Measurements from ENCODE around the gene ADAMTS2. TPM values are rescaled to one million over a fixed set of nuclear protein-coding genes. Genes with fewer than 3 reads are reported as not detected.

Gene ADAMTS2
- polyA plus RNA-seq, 1 experiment = 129 TPM

DNA sequence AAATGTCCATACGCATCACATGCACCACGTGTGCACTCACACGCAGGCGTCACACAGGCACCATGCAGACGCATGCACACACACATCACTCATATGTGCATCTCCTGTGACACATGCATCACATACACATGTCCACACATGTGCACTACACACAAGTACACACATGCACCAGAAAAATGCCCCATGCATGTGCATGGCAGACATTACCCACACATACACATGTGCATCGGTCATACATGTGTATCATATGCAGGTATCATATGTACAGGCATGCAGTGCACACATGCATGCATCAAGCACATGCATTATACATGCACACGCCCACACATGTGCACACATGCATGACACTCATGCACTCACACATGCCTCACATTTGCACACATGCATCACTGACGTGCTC is 26.1 kb downstream of the ADAMTS2 start:
- TF ChIP-seq, protein P1, sequence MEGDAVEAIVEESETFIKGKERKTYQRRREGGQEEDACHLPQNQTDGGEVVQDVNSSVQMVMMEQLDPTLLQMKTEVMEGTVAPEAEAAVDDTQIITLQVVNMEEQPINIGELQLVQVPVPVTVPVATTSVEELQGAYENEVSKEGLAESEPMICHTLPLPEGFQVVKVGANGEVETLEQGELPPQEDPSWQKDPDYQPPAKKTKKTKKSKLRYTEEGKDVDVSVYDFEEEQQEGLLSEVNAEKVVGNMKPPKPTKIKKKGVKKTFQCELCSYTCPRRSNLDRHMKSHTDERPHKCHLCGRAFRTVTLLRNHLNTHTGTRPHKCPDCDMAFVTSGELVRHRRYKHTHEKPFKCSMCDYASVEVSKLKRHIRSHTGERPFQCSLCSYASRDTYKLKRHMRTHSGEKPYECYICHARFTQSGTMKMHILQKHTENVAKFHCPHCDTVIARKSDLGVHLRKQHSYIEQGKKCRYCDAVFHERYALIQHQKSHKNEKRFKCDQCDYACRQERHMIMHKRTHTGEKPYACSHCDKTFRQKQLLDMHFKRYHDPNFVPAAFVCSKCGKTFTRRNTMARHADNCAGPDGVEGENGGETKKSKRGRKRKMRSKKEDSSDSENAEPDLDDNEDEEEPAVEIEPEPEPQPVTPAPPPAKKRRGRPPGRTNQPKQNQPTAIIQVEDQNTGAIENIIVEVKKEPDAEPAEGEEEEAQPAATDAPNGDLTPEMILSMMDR (IDR thresholded peaks at IDR 0.05; ENCODE audit: insufficient read depth, low read depth, low read length) = no peak
- CTCF ChIA-PET = no interaction called here
- Histone ChIP-seq H3K27me3 (ENCODE audit: control insufficient read depth, insufficient read depth, low read length) (no peaks in the 10 kb centered on the region), H3K4me3 (ENCODE audit: low read depth, low read length) (no peak overlapping the region), H3K36me3 (ENCODE audit: control insufficient read depth, insufficient read depth, low read length) (peaks cover 4% of the 10 kb centered on the region)
- POLR2A ChIA-PET = no interaction called here
- no peak for DNase-seq (ENCODE audit: low read depth)

DNA sequence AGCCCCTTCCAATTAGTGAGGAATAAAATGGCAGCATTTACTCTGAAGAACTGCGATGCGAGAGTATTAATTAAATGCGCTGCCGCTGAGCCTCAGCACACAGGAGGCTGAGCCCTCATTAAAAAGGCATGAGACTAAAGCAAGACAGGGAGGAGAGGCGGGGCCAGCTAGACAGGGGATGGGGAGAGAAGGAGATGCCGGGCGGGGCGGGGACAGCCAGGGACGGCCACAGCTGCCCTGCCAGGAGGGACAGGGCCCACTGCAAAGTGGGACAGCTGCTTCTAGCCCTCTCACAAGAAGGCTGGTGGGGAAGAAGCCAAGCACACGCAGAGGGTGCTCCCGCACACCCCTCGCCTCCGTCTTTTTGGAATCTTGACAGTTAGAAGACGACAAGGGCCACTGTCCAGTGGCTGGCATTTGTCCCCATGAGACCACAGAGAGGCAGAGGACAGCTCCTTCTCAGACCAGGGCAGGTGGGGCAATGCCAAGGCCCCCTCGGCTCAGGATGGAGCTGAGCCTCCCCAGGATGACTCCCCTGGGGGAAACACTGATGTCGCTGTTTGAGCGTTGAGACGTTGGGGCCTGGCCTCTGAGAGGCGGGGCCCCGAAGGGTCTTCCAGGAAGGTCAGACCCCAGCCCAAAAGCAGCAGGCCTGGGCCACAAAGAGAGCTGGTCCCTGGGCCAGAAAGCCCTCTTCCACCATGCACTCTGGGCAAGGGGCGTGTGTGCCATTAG is 26.9 kb downstream of the ADAMTS2 start:
- TF ChIP-seq, protein P1 (IDR thresholded peaks at IDR 0.05; ENCODE audit: insufficient read depth, low read depth, low read length) = no peak
- POLR2A ChIA-PET = interaction anchor here (0.5 kb wide), 1 partner anchor 8 kb away, joined by 7 read pairs; no protein-coding TSS in a partner anchor
- no peak for DNase-seq (ENCODE audit: low read depth)
- H3K27me3 ChIP-seq (ENCODE audit: control insufficient read depth, insufficient read depth, low read length) = no peaks in the 10 kb centered on the region
- no peak overlapping the region for H3K4me3 ChIP-seq (ENCODE audit: low read depth, low read length)
- CTCF ChIA-PET = interaction anchor here (0.6 to 0.9 kb wide), 2 partner anchors 10 to 13 kb away, joined by 3 read pairs; no protein-coding TSS in a partner anchor
- peaks cover 4% of the 10 kb centered on the region for H3K36me3 ChIP-seq (ENCODE audit: control insufficient read depth, insufficient read depth, low read length)

DNA sequence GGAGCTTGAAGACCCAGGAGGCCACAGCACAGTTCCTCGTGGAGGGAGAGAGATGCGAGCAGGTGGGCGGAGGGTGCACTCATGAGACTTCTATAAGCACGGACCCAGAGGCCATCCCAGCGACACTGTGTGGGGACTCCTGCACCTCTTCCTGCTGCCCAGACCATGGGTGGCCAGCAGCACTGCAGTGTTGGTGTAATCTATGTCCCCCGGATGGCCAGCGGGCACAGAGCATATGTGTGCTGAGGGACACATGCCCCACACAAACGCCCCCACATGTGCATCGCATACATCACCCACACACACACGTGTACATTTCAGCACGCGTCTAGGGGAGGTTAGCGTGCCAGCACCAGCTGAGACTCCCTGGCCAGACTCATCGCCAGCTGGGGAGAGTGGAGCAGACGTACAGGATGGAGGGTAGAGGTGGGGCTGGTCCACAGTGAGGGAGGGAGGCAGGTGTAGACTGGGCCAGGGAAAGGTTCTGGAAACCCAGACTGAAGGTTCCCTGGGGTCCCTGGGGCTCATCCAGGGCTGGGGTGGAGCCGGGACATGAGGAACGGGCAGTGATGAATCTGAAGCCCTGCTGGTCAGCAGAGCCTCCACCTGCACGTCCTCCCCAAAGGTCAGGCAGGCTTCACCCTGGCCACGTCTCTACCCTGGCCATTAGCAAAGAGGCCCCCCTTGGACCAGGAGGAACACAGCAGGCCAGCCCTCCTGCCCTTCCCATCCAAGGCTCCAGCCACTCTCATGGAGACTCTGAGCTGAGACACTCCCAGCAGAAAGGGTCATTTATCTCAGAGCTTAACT is 27.6 kb downstream of the ADAMTS2 start:
- CTCF ChIA-PET = interaction anchor here (0.6 to 0.9 kb wide), 2 partner anchors 9 to 12 kb away, joined by 3 read pairs; no protein-coding TSS in a partner anchor

DNA sequence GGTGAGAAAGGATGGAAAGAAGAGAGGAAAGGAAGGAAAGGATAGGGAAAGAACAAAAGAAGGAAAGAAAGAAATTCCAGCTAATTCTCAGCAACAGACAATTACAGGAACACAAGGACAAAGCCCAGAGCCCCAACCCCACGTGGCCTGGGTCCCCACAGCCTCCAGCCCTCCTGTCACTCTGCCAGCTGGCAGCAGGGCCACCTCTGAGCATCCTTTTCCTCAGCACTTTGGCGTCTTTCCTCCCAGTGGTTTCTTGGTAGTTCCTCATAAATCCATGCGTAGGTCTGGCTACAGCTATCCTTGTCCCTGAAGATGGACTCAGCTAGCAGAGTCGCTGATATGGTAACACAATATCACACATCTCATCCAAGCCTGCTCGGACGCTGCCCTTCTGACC is 28.3 kb downstream of the ADAMTS2 start:
- no peak for DNase-seq (ENCODE audit: low read depth)
- ChIA-PET POLR2A (no interaction called here), CTCF (interaction anchor here (1.3 to 1.7 kb wide), 3 partner anchors 26 to 49 kb away, joined by 4 to 5 read pairs (median 4); no protein-coding TSS in a partner anchor)
- TF ChIP-seq, protein P1 (IDR thresholded peaks at IDR 0.05; ENCODE audit: insufficient read depth, low read depth, low read length) = no peak
- Histone ChIP-seq H3K27me3 (ENCODE audit: control insufficient read depth, insufficient read depth, low read length) (no peaks in the 10 kb centered on the region), H3K36me3 (ENCODE audit: control insufficient read depth, insufficient read depth, low read length) (peaks cover 4% of the 10 kb centered on the region), H3K4me3 (ENCODE audit: low read depth, low read length) (no peak overlapping the region)

More for the DNA sequence above, 27.6 kb downstream of the ADAMTS2 start:
- POLR2A ChIA-PET = interaction anchor here (0.5 kb wide), 1 partner anchor 9 kb away, joined by 7 read pairs; no protein-coding TSS in a partner anchor
- TF ChIP-seq, protein P1 (IDR thresholded peaks at IDR 0.05; ENCODE audit: insufficient read depth, low read depth, low read length) = no peak
- Histone ChIP-seq H3K4me3 (ENCODE audit: low read depth, low read length) (no peak overlapping the region), H3K27me3 (ENCODE audit: control insufficient read depth, insufficient read depth, low read length) (no peaks in the 10 kb centered on the region), H3K36me3 (ENCODE audit: control insufficient read depth, insufficient read depth, low read length) (peaks cover 4% of the 10 kb centered on the region)
- DNase-seq (ENCODE audit: low read depth) = no peak

DNA sequence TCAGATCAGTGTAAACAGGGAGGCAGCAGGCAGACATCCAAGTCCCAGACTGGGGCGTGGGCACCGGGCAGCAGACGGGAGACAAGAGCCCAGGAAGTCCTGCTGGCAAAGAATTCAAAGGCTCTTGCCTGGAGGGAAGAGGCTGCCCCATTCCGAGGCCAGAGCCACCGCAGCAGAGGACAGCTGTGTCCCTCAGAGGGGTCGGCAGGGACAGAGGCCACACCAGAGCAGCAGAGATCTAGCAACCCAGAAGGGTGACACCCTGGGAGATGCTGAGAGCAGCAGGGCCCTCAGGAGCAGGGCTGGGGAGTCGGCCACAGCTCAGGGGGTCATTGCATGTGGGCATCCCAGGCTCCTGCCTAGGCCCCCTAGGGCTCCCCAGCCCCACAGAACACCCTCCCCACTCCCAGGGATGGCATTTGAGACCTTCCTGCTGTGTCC is 29.1 kb downstream of the ADAMTS2 start:
- TF ChIP-seq, protein P1 (IDR thresholded peaks at IDR 0.05; ENCODE audit: insufficient read depth, low read depth, low read length) = no peak
- Histone ChIP-seq H3K27me3 (ENCODE audit: control insufficient read depth, insufficient read depth, low read length) (no peaks in the 10 kb centered on the region), H3K4me3 (ENCODE audit: low read depth, low read length) (no peak overlapping the region), H3K36me3 (ENCODE audit: control insufficient read depth, insufficient read depth, low read length) (peaks cover 4% of the 10 kb centered on the region)
- no peak for DNase-seq (ENCODE audit: low read depth)
- ChIA-PET CTCF (interaction anchor here (0.6 to 1.7 kb wide), 5 partner anchors 27 to 99 kb away, joined by 3 to 5 read pairs (median 4); no protein-coding TSS in a partner anchor), POLR2A (interaction anchor here (0.5 kb wide), 1 partner anchor 10 kb away, joined by 3 read pairs; no protein-coding TSS in a partner anchor)
